Measurements from ENCODE around the gene AKR1C3.
"Not testable (repeated sequence)": the region's sequence is repeated elsewhere in the genome, so short reads cannot be mapped to it uniquely, and the experiment has no call there.

The AKR1C3 gene

GRCh38 chr10:5094265-5095205 is at the start of gene AKR1C3:
AKR1C3 (plus strand) TSS chr10:5094414; CDS start chr10:5094445, 31 bp downstream.
- DNase-seq: peak; percentile 63

DNA sequence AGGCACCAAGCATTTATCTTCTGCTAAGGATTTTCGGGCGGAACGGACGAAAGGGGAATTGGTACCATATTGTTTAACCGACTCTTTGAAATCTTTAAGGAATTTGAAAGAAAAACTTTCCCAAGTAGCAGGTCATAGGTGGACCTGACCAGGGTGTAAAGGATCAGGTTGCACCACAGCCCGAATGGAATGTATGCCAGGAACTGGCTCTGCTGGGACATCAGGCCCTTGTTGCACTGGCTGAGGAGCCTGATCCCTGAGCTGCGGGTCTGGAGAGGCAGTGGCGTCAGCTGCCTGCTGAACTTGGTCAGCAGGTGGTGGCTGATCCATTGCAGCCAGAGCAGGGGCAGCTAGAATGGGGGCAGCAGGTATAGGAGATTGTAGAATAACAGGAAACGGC is 49.1 kb upstream of the AKR1C3 start:
- no peak for DNase-seq

DNA sequence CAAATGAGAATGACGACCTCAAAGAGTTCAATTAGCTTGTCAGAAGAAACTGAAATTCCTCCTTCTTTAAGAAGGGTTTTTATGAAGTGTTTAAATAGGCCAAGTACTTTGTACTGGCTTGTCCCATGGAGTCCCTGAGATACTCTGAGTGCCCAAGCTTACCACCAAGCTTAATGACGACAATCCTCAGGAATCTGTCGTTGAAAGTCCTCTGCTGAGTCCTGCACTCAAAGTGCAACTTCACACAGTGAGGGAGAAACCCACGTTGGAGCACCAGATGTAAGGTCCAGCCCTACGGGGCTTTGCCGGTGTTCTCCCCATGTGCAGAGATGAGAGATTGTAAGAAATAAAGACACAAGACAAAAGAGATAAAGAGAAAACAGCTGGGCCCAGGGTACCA is 47.8 kb upstream of the AKR1C3 start:
- DNase-seq: no peak

DNA sequence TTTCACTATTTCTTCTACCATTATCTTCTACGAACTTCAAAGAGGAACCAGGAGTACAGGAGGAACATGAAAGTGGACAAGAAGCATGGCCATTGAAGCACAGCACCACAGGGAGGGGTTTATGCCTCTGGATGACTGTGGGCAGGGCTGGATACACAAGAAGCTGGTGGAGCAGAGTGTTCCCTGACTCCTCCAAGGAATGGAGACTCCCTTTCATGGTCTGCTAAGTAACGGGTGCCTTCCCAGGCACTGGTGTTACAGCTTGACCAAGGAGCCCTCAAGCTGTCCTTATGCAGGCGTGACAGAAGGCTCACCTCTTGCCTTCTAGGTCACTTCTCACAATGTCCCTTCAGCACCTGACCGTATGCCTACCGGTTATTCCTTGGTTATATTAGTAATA is 47.2 kb upstream of the AKR1C3 start:
- DNase-seq: not testable (repeated sequence)

GRCh38 chr10:5047912-5048628 is 46.1 kb upstream of the AKR1C3 start:
- DNase-seq: no peak

DNA sequence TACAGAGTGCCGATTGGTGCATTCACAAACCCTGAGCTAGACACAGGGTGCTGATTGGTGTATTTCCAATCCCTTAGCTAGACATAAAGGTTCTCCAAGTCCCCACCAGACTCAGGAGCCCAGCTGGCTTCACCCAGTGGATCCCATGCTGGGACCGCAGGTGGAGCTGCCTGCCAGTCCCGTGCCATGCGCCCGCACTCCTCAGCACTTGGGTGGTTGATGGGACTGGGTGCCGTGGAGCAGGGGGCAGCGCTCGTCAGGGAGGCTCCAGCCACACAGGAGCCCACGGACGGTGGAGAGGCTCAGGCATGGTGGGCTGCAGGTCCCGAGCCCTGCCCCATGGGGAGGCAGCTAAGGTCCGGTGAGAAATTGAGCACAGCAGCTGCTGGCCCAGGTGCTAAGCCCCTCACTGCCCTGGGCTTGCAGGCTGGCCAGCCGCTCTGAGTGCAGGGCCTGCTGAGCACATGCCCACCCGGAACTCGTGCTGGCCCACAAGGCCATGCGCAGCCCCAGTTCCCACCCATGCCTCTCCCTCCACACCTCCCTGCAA is 41.2 kb upstream of the AKR1C3 start:
- not testable (repeated sequence) for DNase-seq

DNA sequence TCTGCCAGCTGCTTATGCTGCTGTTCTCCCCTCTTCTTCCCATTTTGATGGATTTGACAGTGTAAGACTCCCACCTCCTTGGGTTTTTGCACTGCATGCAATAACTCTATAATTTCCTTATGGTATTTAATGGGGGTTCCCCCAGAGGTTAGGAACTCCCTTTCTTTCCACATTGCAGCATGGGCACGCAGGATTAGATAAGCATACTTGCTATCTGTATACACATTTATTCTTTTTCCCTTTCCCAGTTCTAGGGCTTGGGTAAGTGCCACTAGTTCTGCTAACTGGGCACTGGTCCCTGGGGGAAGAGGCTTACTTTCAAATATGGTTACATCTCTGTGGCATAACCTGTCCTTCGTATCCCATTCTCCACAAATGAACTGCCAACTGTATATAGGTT is 39.4 kb upstream of the AKR1C3 start:
- DNase-seq: not testable (repeated sequence)

DNA sequence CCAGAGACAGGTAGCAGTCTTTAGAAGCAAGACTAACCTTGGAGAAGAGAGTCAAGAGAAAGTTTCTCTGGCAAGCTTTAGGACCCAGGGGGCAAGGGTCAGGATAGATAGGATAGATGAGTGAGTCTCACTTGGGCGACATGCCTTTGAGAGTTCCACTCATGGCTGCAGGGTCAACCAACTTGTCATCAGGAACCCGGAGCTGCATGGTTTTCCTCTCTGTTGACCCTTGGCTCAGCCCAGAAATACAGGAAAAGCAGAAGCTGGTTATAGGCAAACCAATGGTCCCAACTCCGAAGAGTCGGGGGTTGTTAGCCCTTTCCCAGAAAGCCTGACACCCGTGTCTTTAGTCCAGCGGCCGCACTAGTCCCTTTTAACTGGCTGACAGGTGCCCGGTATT is 34.9 kb upstream of the AKR1C3 start:
- not testable (repeated sequence) for DNase-seq

DNA sequence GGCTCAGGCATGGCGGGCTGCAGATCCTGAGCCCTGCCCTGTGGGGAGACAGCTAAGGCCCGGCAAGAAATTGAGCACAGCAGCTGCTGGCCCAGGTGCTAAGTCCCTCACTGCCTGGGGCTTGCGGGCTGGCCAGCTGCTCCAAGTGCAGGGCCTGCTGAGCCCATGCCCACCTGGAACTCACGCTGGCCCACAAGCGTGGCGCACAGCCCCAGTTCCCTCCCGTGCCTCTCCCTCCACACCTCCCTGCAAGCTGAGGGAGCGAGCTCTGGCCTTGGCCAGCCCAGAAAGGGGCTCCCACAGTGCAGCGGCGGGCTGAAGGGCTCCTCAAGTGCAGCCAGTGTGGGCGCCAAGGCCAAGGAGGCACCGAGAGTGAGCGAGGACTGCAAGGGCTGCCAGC is 33.4 kb upstream of the AKR1C3 start:
- DNase-seq: not testable (repeated sequence)

- DNase-seq: peak; percentile 37
Measured at GRCh38 chr10:5064656-5065055, 29.6 kb upstream of the AKR1C3 start.

DNA sequence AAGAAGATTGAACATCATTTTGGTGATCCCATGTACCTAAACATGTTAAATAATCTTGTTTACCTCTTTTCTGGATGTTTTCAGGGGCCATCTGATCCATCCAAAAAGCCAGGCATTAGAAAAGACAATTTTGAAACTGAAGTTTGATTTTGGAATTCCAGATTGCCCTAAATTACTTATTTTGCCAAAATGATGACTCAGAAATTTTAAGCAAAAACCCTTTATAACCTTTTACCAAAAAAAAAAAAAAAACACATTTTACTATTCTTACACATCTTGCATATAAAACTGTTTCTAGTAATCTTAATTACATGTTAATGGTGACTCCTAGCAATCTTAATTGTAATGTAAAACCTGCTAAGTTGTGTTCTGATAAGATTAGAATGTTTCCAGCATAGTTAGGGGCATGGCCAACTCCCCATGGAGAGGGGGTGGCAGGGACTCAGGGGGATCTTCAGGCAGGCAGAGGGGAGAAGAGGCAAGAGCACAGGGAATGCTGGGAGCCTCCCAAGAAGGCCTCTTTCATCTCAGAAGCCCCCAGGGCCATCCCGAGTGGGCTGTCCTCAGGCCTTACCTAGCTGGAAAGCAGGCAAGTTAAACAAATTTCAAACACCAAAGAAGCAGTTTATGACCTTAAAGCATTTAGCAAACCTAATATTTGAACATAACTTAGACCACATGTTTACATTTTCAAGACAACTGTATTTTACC is 25.8 kb upstream of the AKR1C3 start:
- no peak for DNase-seq

- peak; percentile 44 for DNase-seq
Measured at GRCh38 chr10:5070648-5071410, 23.4 kb upstream of the AKR1C3 start.

DNA sequence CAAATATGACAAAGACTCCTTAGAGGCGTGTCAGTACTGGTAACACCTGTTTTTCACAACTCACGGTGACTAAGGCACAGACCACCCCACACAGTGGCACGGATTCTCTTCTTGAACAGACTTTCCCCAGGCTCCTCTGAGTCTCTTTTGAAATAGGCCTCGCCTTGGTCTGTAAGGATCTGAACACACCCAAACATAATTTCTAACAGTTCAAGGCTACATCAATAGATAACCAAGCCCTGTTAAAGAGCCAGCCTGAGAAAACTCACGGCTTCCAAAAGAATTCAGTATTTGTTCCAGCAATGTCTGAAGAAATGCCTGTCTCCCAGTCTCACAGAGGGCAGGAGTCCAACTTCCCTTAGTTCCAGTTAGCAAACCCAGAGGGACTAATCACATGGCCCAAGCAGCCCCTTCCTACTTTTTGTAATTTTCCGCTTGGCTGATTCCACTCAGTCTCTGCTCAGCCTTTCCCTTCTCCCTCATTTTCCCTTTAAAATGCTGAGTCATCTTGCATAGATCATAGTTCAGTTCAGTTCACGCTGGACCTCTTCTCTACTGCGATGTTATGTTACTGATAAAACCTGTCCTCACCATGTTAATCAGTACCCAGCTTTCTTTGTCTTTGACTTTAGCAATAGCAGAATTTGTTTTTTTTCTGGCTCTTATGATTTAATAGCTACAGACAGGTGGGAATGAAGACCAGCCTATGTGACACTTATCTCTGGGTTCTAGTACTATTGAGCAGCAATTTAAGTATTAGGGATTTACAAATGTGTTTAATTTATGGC is 22.6 kb upstream of the AKR1C3 start:
- peak; percentile 94 for DNase-seq

DNA sequence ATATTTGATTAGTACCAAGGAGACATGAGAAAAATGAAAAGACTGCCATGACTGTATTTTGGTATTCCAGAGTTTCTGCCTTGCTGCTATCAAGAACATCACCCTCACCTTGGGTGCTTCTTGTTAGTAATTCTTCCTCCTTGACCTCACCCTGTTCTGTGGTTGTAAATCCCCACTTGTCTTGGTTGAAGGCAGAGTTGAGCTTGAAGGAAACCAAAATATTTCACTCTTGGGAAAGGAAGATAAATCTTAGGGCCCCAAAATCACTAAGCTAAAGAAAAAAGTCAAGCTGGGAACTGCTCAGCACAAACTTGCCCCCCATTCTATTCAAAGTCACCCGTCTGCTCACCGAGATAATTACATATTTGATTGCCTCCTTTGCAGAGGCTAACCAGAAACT is 20.6 kb upstream of the AKR1C3 start:
- no peak for DNase-seq

GRCh38 chr10:5076615-5077014 is 17.6 kb upstream of the AKR1C3 start:
- DNase-seq: peak; percentile 21

GRCh38 chr10:5078547-5079180 is 15.6 kb upstream of the AKR1C3 start:
- DNase-seq: no peak

DNA sequence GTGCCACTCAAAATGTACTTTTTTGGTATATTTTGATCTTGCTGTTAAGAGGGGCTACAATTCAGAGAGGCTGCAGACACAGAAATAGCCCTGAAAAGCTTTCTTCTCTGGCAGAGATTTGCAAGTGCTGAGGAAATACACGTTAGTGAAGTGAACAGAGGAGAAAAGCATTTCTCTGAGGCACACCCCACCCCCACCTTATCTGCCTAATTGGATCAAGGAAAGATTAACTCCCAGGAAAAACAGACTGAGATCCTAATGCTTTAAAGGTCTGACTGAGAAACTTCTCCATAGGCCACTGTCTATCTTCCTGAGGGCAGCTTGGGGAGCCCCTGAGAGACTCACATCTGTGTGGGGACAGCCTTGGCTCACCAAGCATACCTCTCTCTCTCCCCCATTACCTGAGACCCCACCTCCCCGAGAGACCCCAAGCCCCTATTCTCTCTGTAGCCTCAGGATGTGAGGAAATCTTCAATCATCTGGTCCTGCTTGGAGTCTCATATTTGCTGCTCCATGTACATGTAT is 14.8 kb upstream of the AKR1C3 start:
- DNase-seq: no peak

GRCh38 chr10:5079836-5080235 is 14.4 kb upstream of the AKR1C3 start:
- DNase-seq: no peak

- no peak for DNase-seq
Measured at GRCh38 chr10:5081091-5081490, 13.1 kb upstream of the AKR1C3 start.

GRCh38 chr10:5088703-5089261 is 5.4 kb upstream of the AKR1C3 start:
- no peak for DNase-seq
